Lung microvascular endothelial cell (primary cell): ENCODE results near the gene KCNQ2. TPM values are rescaled to one million over a fixed set of nuclear protein-coding genes. Genes with fewer than 3 reads are reported as not detected.
"Not testable (repeated sequence)": the region's sequence is repeated elsewhere in the genome, so short reads cannot be mapped to it uniquely, and the experiment has no call there.

Experiments used
- DNase-seq, 2 donors: peaks; one replicate each; pipeline versions ENCODE4 v3.0.0 to v3.0.0-alpha.2; 2010; ENCODE audit warnings: low read depth in 2 of 2
- total RNA-seq: library from RNA; depleted of rRNA; stranded (reverse); fragments of >200 nt; gene quantifications from 2 replicates; pipeline ENCODE4 v1.2.1, GENCODE V29; 2014

The KCNQ2 gene
- not detected in 2 replicates for total RNA-seq

DNA sequence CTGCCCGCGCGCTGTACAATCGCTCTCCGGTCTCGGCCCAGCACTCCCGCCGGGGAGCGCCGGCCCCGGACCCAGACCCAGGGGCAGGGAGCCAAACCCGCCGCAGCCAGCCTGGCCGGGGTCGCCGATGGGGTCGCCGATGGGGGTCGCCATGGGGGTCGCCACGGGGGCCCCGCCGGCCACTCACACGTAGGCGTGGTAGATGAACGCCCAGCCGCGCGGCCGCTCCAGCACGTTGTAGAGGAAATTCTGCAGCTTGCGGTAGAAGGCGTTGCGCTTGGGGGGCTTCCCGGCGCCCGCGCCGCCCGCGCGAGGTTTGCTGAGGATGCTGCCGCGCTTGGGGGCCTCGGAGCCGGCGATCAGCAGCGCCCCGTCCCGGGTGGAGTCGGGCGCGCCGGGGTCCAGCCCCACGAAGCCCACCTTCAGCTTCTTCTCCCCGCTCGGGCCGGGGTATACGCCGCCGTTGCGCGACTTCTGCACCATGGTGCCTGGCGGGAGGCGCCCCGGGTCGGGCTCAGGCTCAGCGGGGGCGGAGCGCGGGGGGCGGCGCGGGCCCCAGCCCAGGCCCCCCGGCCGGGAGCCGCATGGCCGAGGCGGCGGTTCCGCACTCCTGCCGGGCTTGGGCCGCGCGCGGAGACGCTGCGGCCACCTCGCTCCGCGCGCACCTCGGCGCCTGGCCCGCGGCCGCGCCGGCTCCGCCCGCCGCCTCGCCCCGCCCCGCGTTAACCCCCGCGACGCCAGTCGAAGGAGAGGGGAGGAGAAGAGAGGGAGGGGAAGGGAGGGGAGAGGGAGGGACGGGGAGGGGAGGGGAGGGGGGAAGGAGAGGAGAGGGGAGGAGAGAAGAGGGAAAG lies at the start of gene KCNQ2:
Gene KCNQ2 (minus strand): TSS at position 675 of the 851 bp plus-strand sequence. CDS start 192 bp downstream, at position 483.
- no peak for DNase-seq

DNA sequence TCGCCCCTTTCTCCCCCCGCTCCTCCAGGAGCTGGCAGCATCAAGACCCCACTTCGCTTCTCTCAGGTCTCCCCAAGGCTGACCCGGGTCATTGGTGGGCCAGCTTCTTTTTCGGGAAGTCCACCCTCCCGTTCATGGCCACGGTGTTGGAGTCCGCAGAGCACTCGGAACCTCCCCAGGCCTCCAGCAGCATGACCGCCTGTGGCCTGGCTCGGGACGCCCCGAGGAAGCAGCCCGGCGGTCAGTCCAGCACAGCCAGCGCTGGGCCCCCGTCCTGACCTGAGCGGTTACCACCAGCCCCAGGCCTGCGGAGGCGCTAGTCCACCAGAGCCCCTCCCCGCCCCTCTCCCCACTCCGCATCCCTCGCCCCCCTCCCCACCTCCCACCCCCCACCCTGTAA lies 49.1 kb upstream of the KCNQ2 start:
- peak; percentile 25 to 27 for DNase-seq

DNA sequence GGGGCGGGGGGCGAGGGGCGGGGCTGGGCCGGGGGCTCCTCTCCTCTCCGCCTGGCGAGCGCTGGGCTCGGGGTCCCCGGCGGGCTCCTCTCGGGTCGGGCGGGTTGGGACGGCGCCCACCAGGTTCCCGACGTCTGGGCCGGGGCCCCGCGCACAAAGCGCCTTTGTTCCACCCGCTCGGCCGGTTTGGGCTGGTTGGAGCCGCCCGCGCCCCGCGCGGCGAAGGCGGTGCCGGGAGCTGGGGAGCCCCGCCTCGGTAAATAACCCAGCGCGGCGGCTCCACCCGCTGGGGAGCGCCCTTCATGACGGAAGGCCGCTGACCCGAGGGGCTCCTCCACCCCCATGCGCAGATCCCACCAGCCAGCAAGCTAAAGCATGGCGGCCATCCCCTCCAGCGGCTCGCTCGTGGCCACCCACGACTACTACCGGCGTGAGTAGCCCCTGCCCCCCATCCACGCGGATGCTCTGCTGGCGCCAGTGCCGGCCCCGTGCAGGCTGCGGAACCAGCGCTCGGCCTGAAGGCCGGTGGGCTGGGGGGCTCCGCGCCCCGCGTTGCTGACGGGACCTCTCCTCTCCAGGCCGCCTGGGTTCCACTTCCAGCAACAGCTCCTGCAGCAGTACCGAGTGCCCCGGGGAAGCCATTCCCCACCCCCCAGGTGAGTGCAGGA lies 48.6 kb upstream of the KCNQ2 start:
- peak; percentile 53 to 67 for DNase-seq

DNA sequence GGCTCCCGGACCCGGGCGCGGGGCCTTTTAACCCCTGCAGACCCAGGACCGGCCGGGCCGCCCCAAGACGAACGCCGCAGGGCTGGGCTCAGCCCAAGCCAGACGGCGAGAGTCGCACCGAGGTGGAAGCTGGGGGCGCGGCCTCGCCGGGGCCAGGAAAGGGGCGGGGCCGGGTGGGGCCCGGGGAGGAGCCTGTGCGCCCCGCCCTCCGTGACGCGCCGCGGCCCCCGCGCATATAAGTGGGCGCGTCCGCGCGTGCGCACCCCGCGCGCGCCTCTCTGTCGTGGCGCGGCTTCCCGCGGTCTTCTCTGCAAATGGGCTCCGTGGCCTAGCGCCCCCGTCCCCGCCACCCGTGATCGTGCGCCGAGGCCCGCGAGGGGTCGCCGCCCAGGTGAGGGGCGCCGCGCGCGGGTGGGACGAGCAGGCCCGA lies 48.1 kb upstream of the KCNQ2 start, which contains the start of gene PPDPF:
Gene PPDPF (plus strand): TSS at position 262 of the 430 bp plus-strand sequence. CDS start 544 bp downstream, outside the sequence.
- peak; percentile 86 to 89 for DNase-seq

DNA sequence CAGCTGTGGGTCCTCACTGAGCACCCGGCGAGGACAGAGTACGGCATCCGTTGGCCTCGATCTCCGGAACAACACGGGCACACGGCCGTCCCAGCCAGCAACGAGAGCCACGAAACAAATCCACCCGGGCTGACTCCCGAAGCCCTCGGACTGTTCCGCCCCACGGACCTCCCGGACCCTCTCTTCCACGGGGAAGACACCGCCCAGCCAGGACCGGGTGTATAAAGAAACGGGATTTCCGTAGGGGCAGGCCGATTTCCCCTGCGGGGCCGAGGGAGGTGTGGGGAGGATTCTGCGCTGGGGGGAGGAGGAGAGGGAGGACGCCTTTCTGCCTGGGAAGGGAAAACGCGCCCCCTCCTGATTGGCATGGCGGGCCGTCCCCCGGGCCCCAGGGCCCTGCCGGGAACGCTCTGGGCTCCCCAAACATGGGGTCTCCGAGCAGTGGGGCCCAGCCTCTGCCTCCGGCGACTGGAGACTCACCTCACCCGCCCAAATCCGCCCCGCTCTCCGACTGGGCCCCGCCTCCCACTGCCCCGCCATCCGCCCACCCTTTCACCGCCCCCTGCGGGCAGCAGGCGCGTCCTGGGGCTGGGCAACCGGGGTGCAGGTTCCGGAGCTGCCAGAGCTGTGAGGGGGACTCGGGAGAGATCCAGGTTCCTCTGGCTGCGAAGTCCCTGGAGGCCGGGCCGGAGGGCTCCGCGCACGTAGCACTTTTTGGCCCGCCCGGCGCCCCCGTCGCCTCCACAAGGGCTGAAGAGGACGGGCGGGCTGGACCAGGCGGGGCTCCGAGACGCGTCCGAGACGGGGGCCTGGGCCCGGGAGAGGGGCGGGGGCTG lies 47.4 kb upstream of the KCNQ2 start:
- DNase-seq, result peak; percentile 53 to 61

DNA sequence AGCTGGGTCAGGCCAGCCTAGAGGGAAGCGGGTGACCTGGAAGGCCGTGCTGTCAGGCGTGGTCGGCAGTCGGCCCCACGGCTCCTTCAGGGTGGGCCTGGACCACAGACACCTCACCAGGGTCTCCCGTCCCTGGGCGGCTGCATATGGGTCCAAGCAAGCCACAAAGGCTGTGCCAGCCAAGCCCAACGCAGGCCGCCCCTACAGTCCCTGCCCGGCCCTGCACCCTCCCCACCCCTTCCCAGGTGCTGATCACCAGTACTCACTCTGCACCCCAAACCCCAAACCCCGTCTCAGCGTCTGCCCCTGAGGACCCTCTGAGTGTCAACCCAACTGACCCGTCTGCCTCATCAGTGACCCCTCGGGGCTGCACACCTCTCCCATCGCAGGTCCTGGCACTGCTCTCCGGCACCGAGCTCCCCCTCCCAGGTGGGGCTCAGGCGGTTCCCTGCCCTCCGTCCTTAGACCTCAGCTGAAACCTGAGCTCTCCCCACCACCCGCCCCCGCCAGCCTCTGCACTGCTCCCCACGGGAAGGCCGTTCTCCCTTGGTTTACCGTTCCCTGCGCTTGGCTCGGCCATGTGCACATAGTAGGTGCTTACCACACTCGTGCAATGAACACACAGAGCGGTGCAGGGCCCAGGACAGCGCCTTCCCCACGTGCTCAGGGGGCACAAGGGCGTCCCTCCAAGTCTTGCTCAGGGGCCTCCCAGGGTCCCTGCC lies 46.7 kb upstream of the KCNQ2 start:
- no peak for DNase-seq

DNA sequence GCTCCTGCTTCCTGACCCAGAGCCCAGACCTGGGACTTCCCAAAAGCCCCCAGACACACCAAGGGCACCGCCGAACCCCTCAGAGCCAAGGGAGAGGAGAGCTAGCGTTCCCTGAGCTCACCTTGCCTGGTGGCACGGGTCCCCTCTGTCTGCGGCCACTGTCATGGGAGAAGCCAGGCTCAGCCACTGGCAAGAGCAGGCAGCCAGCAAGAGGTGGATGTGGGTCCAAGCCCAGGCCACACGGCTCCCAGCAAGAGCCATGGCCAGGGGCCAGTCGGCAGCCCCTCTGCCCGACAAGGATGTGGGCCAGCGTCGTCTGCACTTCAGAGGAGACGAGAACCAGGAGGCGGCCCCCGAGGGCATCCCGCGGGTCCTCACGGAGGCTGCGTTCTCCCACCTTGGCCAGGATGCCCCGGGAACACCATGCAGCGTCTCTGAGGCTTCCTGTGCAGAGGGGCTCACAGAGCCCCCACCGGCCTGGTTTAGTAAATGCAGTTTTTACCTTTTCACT lies 46.0 kb upstream of the KCNQ2 start:
- DNase-seq, result no peak

DNA sequence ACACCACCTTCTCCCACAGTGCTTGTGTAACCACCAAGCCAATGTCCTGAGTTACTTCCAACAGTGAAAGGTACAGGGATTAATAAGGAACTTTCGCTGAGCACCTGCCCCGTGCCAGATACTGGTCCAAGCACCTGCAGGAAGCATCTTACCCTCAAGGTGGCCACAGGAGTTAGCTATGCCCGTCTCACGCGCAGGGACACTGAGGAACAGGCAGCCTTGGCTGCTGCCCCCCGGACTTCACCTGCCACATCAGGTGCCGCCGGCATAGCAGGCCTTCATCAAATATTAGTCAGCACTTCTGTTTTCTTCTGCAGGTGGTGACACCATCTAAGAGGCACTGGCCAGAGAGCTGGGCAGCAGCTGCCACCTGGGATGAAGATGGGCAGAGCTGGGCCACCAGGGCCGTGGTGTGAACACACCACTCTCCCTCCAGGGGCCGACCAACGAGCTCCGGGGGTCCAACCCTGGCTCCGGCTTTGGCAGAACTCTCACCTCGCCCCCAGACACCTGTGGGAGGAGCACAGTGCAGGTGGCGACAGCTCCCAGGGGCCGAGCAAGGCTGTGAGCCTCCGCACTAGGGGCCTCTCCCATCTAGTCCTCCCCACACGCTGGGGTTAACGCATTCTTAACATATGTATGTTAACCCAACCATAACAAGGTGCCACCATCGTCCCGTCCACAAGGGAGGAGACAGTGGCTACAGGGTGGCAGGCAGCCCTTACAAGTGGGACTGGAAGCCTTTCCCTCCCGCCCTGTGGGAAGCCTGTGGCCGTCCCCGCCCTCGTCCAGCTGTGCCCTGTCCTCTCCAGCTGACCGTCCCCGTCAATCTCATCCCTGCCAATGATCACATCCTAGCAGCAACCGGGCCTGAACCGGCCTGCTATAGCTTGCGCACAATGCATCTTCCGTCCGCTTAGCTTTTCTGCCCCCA lies 45.2 kb upstream of the KCNQ2 start:
- no peak for DNase-seq

DNA sequence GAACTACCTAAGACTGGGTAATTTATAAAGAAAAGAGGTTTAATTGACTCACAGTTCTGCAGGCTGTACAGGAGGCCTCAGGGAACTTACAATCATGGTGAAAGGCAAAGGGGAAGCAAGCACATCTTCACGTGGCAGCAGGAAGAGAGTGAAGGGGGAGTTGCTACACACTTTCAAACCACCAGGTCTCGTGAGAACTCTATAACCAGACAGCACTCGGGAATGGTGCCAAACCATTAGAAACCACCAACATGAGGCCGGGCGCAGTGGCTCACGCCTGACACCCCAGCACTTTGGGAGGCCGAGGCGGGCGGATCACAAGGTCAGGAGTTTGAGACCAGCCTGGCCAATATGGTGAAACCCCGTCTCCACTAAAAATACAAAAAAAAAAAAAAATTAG lies 42.1 kb upstream of the KCNQ2 start:
- not testable (repeated sequence) for DNase-seq

DNA sequence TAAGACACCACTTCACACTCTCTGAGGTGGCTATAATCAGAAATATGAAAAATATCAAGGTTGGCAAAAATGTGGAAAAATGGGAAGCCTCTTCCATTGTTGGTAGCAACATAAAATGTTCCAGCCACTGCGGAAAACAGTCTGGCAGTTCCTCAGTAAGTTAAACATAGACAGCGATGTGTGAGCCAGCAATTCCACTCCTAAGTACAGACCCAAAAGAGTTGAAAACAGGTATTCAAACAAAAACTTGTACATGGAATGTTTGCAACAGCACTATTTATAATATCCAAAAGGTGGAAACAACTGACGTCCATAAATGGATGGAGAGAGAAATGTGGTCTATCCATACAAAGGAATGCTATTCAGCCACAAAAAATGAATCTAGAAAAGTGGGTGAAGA lies 40.8 kb upstream of the KCNQ2 start:
- peak in 1 of 2 donors; percentile 20 for DNase-seq

DNA sequence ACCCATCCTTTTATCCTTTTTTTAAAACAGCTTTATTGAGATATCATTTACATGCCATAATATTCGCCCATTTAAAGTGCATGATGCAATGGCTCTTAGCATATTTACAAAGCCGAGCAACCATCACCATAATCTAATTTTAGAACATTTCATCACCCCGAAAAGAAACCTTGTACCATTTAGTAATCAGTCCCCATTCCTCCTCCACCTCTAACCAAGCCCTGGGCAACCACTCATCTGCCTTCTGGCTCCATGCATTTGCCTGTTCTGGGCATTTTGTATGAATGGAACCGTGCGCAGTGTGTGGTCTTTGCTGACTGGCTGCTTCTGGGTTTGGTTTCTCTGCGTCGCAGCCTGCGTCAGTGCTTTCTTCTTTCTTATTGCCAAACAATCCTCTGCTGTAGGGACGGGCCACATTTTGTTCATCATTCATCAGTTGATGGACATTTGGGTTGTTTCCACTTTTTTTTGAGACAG lies 36.7 kb upstream of the KCNQ2 start:
- DNase-seq, result no peak

DNA sequence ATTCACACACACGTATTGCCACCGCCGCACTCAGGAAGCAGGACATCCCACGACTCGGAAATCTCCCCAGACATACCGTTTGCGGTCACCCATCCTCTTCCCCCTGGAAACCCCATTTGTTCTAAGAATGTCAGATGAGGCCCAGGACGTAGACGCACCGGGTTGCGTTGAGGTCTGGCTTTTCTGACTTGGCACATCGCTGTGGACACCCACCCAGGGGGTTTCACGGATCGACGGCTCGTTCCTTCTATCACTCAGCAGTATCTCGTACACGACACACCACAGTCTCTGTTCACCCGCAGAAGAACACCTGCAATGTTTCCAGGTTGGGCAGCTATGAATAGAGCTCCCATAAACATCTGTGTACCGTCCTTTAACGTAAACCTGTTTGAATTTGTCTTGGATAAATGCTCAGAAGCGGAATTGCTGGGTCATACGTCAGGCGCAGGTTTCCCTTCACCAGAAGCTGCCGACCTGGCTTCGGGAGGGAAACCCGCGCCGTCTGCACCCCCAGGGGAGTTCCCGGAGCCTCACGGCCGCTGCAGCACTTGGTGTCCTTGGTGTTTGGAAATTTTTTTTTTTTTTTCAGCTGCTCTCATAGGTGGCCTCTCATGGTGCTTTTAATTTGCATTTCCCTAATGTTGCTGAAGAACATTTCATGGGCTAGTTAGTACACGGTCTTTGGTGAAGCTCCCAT lies 35.8 kb upstream of the KCNQ2 start:
- DNase-seq, result no peak

DNA sequence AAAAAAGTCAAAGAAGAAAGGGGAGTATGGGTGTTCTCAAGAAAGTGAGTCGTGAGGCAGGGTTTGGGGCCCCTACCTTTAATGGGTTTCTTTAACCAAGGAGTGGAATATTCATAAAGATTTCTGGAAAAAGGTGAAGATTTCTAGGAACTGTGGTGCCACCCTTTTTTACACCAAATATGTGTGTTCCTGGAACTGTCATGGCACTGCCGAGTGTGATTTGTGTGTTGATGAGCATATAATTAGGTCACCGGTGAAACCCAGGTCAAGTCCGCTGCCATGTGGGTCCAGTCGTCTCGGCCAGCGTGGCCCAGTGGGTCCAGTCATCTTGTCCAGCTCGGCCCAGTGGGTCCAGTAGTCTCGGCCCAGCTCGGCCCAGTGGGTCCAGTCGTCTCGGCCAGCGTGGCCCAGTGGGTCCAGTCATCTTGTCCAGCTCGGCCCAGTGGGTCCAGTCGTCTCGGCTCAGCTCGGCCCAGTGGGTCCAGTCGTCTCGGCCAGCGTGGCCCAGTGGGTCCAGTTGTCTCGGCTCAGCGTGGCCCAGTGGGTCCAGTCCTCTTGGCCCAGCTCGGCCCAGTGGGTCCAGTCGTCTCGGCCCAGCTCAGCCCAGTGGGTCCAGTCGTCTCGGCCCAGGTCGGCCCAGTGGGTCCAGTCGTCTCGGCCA lies 34.8 kb upstream of the KCNQ2 start:
- no peak for DNase-seq

DNA sequence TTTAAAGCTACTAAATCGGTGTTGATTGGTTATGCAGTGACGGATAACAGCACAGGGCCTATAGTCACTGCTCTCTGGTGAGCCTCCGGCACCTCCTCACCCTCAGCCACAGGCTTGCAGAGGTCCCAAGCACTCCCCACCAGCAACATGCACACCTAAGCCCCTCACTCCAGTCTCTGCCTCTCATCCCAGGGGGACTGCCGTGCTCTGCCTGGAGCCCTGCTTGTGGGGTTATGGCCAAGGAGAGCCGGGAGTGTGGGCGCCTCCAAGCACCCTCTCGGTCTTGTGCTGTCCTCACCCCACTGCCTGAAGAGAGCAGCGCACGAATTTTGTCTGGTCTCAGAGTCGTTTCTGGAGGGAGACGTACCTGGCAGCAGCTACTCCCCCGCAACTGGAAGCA lies 33.3 kb upstream of the KCNQ2 start:
- no peak for DNase-seq

DNA sequence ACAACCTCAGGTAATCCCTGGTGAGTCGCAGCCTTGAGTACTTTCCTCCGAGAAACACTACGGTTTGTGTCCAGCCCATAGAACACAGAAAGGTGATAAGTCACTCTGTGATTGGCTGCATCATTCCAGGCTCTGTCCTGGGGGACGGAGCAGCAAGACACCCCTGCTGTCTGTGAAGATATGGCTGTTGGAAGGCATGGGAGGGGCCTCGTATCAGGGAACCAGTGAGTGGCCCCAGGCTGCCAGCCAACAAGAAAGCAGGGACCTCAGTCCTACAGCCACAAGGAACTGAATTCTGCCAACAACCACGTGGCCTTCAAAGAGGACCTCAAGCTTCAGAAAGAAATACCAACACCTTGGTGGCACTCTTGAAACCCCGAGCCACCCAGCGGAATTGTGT lies 32.8 kb upstream of the KCNQ2 start:
- DNase-seq, result no peak

DNA sequence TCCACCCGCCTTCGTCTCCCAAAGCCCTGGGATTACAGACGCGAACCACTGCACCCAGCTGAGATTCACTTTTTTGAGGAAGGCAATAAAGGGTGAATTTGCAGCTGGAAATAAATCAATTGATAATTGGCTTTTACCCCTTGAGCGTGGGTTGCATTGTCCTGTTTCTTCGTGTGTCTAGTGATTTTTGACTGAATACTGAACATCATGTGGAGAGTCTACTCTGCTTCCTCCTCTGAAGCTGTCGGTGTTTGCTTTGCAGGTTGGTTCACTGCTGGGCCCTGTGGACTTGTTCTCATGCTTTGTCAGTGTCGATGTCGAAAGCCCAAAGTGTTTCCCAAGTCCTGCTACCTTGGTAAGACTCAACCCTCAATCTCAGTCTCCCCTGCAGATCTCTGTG lies 32.2 kb upstream of the KCNQ2 start:
- DNase-seq, result no peak

DNA sequence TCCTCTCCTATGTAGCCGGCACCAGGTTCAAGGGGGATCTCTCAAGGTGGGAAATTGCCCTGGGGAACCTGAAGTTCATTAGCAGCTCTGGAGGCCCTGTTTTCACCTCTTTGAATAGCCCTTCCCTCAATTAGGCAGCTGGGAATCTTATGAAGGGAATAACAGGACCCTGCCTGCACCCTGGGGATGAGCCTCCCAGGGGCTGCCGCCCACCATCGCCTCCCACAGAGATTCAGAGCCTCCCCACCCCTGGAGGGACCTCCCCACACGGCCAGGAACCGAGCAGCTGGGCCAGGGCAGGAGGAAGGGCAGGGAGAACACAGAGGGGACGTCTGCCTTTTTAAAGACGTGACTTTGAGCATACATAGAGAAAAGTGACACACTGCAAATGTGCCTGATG lies 31.1 kb upstream of the KCNQ2 start:
- DNase-seq, result no peak

DNA sequence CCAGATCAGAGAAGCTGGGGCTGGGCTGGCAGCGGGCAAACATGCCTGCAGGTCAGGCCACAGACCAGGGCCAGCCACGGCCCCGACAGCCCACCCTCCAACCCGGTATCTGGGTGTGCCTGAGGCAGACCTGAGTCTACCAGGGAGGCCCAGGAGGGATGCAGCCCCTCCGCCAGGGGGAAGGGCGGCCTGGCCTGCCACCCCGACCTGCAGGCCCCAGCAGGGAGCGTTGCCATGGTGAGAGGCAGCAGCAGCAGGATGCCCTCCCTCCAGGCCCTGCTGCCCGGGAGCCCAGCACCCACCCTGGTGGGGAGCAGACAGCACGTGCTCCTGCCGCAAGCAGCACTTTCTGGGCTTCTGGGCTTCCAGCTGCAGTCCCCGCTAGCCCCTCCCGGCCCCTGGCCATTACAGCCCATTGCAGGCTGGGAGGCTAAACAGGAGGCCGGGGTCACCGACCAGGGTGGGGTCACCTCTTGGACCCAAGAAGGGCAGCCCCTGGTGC lies 30.3 kb upstream of the KCNQ2 start:
- no peak for DNase-seq
